ENCODE data around the gene KNSTRN.
A peak's percentile ranks its signal among the peaks of the same experiment; 100 is the strongest.

Gene KNSTRN

GRCh38 chr15:40436892-40437751 is 54.6 kb downstream of the KNSTRN start:
- no peak for DNase-seq

DNA sequence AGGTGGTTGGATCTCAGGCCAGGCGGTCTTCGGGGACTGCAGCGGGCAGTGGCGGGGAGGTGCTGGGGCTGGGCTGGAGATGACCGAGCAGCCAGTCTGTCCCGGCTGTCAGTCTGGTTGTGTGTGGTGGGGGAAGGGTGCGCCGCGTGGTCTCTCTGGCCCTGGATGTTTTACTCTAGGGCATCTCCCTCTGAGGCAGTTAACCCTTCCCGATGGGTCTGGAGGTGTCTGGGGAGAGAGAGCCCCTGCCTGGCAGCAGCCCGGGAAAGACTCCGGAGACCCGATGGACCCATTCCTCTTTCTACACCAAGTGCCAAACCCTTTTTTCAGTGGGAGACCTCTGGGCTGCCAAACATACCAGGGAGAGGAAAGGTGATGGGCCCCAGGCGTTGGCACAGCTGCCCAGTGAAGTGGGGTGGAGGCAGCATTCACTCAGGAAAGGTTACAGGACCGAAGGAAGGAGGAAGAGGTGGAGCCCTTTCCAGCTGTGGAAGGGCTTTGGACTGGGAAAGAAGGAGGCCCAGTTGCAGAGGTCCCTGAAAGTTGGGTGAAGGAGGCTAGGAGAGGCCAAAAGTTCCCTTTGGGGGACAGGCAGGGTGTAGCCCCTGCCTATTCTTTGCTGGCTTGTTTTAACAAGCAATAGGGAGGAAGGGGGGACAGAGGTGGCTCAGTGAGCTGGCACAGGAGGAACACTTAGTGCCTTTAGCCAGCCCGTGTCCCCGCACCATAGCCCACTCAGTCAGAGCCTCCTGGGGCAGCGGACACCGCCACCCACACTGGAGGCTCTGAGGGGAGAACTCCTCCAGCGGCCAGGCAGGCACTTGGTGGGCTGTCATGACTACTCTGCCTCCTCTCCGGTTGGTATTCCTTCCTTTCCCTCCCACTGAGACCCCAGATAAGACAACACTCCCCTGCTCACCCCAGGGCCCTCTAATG is 55.5 kb downstream of the KNSTRN start:
- DNase-seq = no peak

- DNase-seq = no peak
Observed at GRCh38 chr15:40438712-40439111, 56.2 kb downstream of the KNSTRN start.

- DNase-seq = no peak
Observed at GRCh38 chr15:40439461-40439959, 57.0 kb downstream of the KNSTRN start.

- peak; percentile 22 for DNase-seq
Observed at GRCh38 chr15:40439960-40440742, 57.6 kb downstream of the KNSTRN start.

GRCh38 chr15:40440743-40441564 is 58.4 kb downstream of the KNSTRN start, which contains the start of gene BAHD1:
TSS of gene BAHD1 (plus strand) at chr15:40440953. CDS start at chr15:40458465, 17,512 bp downstream.
- DNase-seq = peak; percentile 73

- no peak for DNase-seq
Observed at GRCh38 chr15:40441565-40442531, 59.3 kb downstream of the KNSTRN start.

GRCh38 chr15:40443255-40443654 is 60.7 kb downstream of the KNSTRN start:
- DNase-seq = no peak

DNA sequence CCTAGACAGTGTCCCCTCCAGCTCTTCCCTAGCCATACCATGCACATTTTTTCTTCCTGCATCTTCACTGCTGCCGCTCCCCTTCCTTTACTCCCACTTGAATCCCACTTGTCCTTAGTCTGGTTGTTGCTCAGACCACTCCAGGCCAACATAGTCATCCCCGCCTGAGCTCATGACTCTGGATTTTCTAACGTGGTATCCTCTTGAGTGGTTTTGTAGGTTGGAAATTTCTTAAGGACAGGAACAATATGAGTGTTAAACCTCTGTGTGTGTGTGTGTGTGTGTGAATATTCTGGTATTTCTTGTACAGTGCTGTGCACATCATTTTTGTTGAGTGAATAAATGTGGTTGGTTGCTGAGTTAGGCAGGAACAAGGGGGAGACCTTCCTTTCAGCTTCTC is 61.3 kb downstream of the KNSTRN start:
- DNase-seq = no peak
